Fibroblast of peridontal ligament (primary cell): ENCODE measurements around the gene C19orf25.

Experiments used
- DNase-seq: peaks from one replicate; pipeline ENCODE4 v3.0.0-alpha.2; 2010; ENCODE audit errors: extremely low read depth

The C19orf25 gene

DNA sequence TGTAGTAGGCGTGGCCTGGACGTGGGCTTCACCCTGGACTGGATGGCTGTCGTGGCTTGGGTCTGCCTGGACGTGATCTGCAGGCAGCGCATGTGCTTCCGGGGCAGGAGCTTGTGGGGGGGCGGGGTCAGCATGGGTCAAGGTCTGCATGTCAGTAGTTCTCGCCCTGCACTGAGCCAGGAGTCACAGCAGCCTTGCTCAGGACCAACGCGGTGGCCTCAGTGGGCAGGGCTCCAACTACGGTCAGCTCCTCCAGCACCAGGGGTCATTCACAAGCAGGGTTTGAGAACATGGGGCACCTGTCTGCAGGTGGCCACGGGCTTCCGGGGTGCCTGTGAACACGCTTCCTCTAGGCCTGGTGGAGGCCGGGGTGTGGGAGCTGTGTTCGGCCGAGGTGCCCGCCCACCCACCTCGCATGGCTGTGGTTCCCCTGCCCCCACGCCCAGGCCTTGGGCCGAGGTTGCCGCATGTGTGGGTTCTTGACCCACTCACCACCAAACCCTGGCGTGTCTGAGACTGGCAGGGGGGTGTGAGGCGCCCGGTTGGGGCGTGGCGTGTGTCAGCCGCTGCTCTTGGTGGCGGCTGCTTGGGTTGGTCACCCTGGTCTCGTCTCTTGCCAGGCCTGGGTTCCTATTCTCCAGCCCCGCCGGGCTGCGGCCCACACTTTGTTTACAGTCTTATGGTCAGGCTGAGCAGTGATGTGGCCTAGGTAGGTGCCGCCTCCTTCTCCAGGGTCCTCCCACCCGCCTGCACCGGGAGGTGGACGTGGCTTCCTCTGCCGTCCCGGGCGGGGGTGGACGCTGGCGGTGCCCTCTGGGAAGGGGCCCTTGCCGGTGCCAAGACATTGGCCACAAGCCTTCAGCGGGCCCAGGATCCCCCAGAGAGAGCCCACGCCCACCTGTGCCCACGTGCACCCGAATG is 45.6 kb downstream of the C19orf25 start:
- DNase-seq: no peak

DNA sequence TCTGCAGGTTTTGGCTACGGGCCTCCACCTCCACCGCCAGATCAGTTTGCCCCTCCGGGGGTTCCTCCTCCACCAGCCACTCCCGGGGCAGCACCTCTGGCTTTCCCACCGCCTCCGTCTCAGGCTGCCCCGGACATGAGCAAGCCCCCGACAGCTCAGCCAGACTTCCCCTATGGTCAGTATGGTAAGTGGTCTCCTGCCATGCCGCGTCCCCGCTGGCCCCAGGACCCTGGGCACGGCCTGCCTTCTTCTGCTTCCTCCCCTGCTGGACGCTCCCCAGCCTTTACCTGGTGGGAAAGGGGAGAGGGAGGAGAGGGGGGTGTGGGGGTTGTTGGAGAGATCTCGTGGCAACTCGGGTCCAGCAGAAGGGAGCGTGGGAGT is 46.5 kb downstream of the C19orf25 start:
- DNase-seq: no peak

GRCh38 chr19:1431759-1432506 is 47.1 kb downstream of the C19orf25 start:
- no peak for DNase-seq

DNA sequence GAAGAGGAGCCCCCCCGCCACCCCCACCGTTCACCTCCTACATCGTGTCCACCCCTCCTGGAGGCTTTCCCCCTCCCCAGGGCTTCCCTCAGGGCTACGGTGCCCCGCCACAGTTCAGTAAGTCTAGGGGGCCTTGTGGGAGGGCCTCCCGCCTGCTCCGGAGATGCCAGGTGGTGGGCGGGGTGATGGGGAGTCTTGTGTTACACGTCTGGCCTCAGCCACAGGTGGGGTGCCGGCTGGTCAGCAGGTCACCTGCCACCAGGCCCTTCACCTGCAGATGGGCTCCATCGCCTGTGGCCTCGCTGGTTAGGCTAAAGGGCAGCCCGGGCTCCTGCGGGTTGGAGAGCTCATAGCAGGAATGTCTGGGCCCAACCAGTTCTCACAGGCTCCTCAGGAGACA is 48.8 kb downstream of the C19orf25 start:
- no peak for DNase-seq

GRCh38 chr19:1429750-1430149 is 49.3 kb downstream of the C19orf25 start:
- DNase-seq: no peak

DNA sequence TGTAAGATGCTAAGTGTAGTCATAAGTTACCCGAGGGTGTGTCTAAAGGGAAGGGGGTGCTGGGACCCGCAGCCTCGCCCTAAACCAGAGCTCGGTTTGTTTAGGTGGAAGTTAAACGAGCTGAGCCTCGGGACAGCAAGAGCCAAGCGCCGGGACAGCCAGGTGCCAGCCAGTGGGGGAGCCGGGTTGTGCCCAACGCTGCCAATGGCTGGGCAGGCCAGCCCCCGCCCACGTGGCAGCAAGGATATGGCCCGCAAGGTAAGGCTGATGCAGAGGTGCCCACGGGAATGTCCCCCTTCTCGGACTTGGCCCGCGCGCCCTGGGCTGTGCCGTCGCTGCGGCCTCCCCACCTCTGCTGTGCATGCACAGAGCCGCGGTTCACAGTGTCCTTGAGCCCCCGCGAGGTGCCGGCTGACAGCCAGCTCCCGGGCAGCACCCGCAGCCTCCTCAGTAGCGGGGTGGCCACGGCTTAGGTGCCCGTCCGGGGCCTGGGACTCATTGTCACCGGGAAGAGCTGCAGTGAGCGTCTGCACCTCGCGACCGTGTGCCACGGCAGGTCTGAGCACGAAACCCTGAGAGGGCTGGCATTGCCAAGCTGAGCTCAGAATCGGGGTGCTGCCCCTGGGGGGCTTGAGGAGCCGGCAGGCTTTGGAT is 50.1 kb downstream of the C19orf25 start:
- no peak for DNase-seq

- DNase-seq: no peak
These were observed 51.6 kb downstream of the C19orf25 start for GRCh38 chr19:1427221-1427920.

DNA sequence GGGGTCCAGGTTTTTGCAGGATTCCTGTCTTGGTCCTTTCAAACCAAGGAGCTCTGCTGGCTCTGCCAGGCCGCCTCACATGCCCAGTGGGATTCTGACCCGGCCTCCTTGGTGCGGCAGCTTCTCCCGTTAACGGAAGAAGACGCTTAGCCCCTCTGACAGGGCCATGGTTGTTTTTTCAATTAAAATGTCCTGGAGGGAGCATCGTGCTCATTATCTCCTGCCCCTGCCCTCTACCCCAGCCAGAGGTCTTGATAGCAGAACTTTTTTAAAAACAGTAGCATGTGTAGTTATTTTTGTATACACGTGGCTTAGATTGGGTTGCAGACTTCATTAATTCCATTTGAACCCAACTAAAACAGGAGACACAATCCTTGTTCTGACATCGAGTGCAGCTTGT is 52.3 kb downstream of the C19orf25 start:
- no peak for DNase-seq

GRCh38 chr19:1425902-1426301 is 53.1 kb downstream of the C19orf25 start:
- DNase-seq: no peak

DNA sequence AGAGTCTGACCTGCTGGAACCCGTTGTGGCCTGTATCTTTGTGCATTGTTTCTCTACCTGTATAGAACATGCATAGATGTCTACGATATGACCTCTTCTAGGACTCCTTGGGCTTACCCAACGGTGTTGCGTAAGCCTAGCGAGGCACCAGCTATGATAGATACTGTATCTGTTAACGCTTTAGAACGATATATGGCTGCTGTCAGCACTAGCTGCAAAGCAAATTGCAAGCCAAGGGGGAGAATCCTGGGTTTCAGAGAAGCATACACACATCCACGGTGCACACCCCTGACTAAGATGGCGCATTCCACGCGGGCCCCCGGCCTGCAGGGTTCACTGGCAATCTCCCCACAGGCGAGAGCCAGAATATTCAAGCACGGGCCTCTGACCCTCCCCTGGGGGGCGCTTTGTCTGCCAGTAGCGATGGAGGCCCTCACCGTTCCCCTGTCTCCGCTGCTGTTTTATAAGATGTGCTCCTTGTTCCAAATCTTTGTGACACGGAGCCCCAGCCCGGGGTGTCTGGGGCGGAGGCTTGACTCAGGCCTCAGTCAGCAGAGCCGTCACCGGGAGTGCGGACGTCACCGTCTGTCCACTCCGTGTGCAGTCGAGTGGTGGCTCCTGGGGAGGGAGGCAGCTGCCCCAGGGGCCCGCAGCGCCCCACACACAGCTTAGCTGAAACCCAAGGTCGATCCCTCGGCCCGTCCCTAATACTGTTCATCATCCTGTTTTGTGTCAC is 53.7 kb downstream of the C19orf25 start:
- no peak for DNase-seq

GRCh38 chr19:1424192-1424955 is 54.6 kb downstream of the C19orf25 start:
- DNase-seq: no peak

GRCh38 chr19:1423436-1424191 is 55.4 kb downstream of the C19orf25 start:
- no peak for DNase-seq
